GM19397 (cell line): ENCODE results near the gene PDLIM5.
A peak's percentile ranks its signal among the peaks of the same experiment; 100 is the strongest.
"Not testable (repeated sequence)": the region's sequence is repeated elsewhere in the genome, so short reads cannot be mapped to it uniquely, and the experiment has no call there.

ENCODE experiments used
- ATAC-seq: cut with Tn5 transposase; IDR thresholded peaks from one replicate; pipeline ENCODE4 v1.9.1; 2021; ENCODE audit warnings: mild to moderate bottlenecking, moderate library complexity; ENCODE audit not compliant: unreplicated experiment

The PDLIM5 gene

GRCh38 chr4:94451695-94452475 is at the start of gene PDLIM5:
PDLIM5 (plus strand) TSS chr4:94451942; CDS start chr4:94455289, 3,347 bp downstream.
- peak; percentile 95 for ATAC-seq

GRCh38 chr4:94402439-94402838 is 49.3 kb upstream of the PDLIM5 start:
- ATAC-seq = not testable (repeated sequence)

GRCh38 chr4:94403751-94404150 is 48.0 kb upstream of the PDLIM5 start:
- ATAC-seq = no peak

GRCh38 chr4:94406668-94407437 is 44.9 kb upstream of the PDLIM5 start:
- ATAC-seq = peak; percentile 87

GRCh38 chr4:94407846-94408245 is 43.9 kb upstream of the PDLIM5 start:
- ATAC-seq = no peak

GRCh38 chr4:94408549-94409374 is 43.0 kb upstream of the PDLIM5 start:
- no peak for ATAC-seq

GRCh38 chr4:94409375-94409679 is 42.4 kb upstream of the PDLIM5 start:
- no peak for ATAC-seq

GRCh38 chr4:94409962-94410361 is 41.8 kb upstream of the PDLIM5 start:
- ATAC-seq = no peak

GRCh38 chr4:94410678-94411206 is 41.0 kb upstream of the PDLIM5 start:
- no peak for ATAC-seq

- ATAC-seq = no peak
Observed at GRCh38 chr4:94411296-94411695, 40.4 kb upstream of the PDLIM5 start.

GRCh38 chr4:94412019-94412657 is 39.6 kb upstream of the PDLIM5 start:
- no peak for ATAC-seq

- ATAC-seq = no peak
Observed at GRCh38 chr4:94412658-94413038, 39.1 kb upstream of the PDLIM5 start.

GRCh38 chr4:94413085-94413840 is 38.5 kb upstream of the PDLIM5 start:
- ATAC-seq = no peak

GRCh38 chr4:94414907-94415306 is 36.8 kb upstream of the PDLIM5 start:
- no peak for ATAC-seq

GRCh38 chr4:94415448-94415847 is 36.3 kb upstream of the PDLIM5 start:
- ATAC-seq = no peak

- no peak for ATAC-seq
Observed at GRCh38 chr4:94416335-94416734, 35.4 kb upstream of the PDLIM5 start.

GRCh38 chr4:94416981-94417380 is 34.8 kb upstream of the PDLIM5 start:
- ATAC-seq = no peak

GRCh38 chr4:94419549-94419948 is 32.2 kb upstream of the PDLIM5 start:
- ATAC-seq = no peak

GRCh38 chr4:94419956-94420355 is 31.8 kb upstream of the PDLIM5 start:
- ATAC-seq = no peak

- no peak for ATAC-seq
Observed at GRCh38 chr4:94420356-94420755, 31.4 kb upstream of the PDLIM5 start.
